HCT116 (cell line): ENCODE data around the gene RPE65. TPM values are rescaled to one million over a fixed set of nuclear protein-coding genes. Genes with fewer than 3 reads are reported as not detected.

Source experiments
- ATAC-seq: fragments of 200-7000 bp; cut with Tn5 transposase; 2 replicates; pipeline ENCODE4 v1.9.1; 2020; ENCODE audit warnings: mild to moderate bottlenecking, moderate library complexity
- BruUV-seq: library from RNA; stranded (reverse); fragments of 400-500 nt; replicated peaks from 2 replicates; lab custom pipeline; 2021; lab: Mats Ljungman, UMichigan
- CTCF ChIA-PET: fragments of 300-600 bp; sonication (Branson Sonifier 250); formaldehyde crosslinking; loops from one replicate; lab custom pipeline; 2021; ENCODE audit warnings: antibody characterized with exemption; lab: Charles Lee
- POLR2A ChIA-PET: fragments of 300-600, 350-600 bp; sonication (Branson Sonifier 250); formaldehyde crosslinking; loops from one replicate; lab custom pipeline; 2021; ENCODE audit warnings: antibody characterized with exemption; lab: Charles Lee
- RAD21 ChIA-PET, 2 experiments: fragments of 300-600 bp; sonication (Branson Sonifier 250); formaldehyde crosslinking; loops; one replicate each; lab custom pipeline; 2023; ENCODE audit warnings: low total read pairs in 2 of 2; ENCODE audit not compliant: uncharacterized antibody in 2 of 2, unreplicated experiment in 2 of 2, low non-redundant PET in 1 of 2; lab: Charles Lee
- DNase-seq: peaks from one replicate; pipeline ENCODE4 v3.0.0-alpha.2; 2010; ENCODE audit warnings: low read depth, low spot score
- H2AFZ ChIP-seq: fragments of 200-600 bp; shearing (Covaris generic), sonication (generic); 2 replicates; pipeline ENCODE4 v1.6.1; 2017; ENCODE audit warnings: low read depth, mixed run types, mixed read lengths, antibody characterized with exemption, low read length; ENCODE audit not compliant: poor library complexity, severe bottlenecking
- H3K27ac ChIP-seq: 2 replicates; pipeline ENCODE4 v1.5.1; 2012; ENCODE audit warnings: low read depth, low read length
- H3K27me3 ChIP-seq: fragments of 200-600 bp; sonication (generic); 2 replicates; pipeline ENCODE4 v1.6.1; 2016; ENCODE audit warnings: mixed run types, low read length, mixed read lengths; ENCODE audit not compliant: insufficient read depth
- H3K36me3 ChIP-seq, 2 experiments: fragments of 200-500 bp in 1 of 2; fragments of 200-600 bp in 1 of 2; sonication (Bioruptor generic) in 1 of 2; sonication (generic) in 1 of 2; 2 replicates each; pipeline versions ENCODE4 v1.5.1 to v1.6.1; 2014 to 2016; ENCODE audit warnings: low read length in 2 of 2, inconsistent platforms in 1 of 2, mixed read lengths in 1 of 2, mixed run types in 1 of 2; ENCODE audit not compliant: insufficient read depth in 2 of 2, control insufficient read depth in 1 of 2
- H3K4me1 ChIP-seq, 2 experiments: fragments of 200-600 bp in 1 of 2; sonication (generic) in 1 of 2; 2 replicates each; pipeline versions ENCODE4 v1.5.1 to v1.6.1; 2012 to 2017; ENCODE audit warnings: low read length in 2 of 2, inconsistent platforms in 1 of 2, mild to moderate bottlenecking in 1 of 2, mixed read lengths in 1 of 2, mixed run types in 1 of 2, moderate library complexity in 1 of 2; ENCODE audit not compliant: insufficient read depth in 2 of 2, control insufficient read depth in 1 of 2
- H3K4me2 ChIP-seq: fragments of 200-600 bp; sonication (generic); 2 replicates; pipeline ENCODE4 v1.6.1; 2017; ENCODE audit warnings: mixed run types, low read length, mixed read lengths
- H3K4me3 ChIP-seq, 2 experiments: fragments of 200-600 bp in 1 of 2; sonication (generic) in 1 of 2; replicated peaks in 1 of 2; 2 replicates each; pipeline ENCODE4 v1.5.1; 2011 to 2016; ENCODE audit warnings: low read length in 2 of 2, control low read depth in 1 of 2, low read depth in 1 of 2, mild to moderate bottlenecking in 1 of 2, mixed read lengths in 1 of 2, mixed run types in 1 of 2
- H3K79me2 ChIP-seq: fragments of 200-600 bp; sonication (generic); 2 replicates; pipeline ENCODE4 v1.6.1; 2017; ENCODE audit warnings: mild to moderate bottlenecking, mixed run types, low read length, moderate library complexity, mixed read lengths; ENCODE audit not compliant: insufficient read depth
- H3K9ac ChIP-seq: fragments of 200-600 bp; sonication (generic); 2 replicates; pipeline ENCODE4 v1.6.1; 2016; ENCODE audit warnings: low read length, mixed read lengths
- H3K9me2 ChIP-seq: fragments of 200-600 bp; sonication (generic), shearing (Covaris generic); 2 replicates; pipeline ENCODE4 v1.6.1; 2017; ENCODE audit warnings: mixed run types, mild to moderate bottlenecking, moderate library complexity; ENCODE audit not compliant: insufficient read depth
- H3K9me3 ChIP-seq, 2 experiments: fragments of 200-500 bp in 1 of 2; fragments of 200-600 bp in 1 of 2; sonication (Bioruptor generic) in 1 of 2; sonication (generic) in 1 of 2; 2 replicates each; pipeline ENCODE4 v1.6.1; 2014 to 2017; ENCODE audit warnings: low read length in 2 of 2, mixed read lengths in 2 of 2, inconsistent platforms in 1 of 2, low read depth in 1 of 2, mild to moderate bottlenecking in 1 of 2, mixed run types in 1 of 2, moderate library complexity in 1 of 2; ENCODE audit not compliant: control insufficient read depth in 1 of 2, insufficient read depth in 1 of 2
- H4K20me1 ChIP-seq: fragments of 200-600 bp; sonication (generic), shearing (Covaris generic); 2 replicates; pipeline ENCODE4 v1.6.1; 2017; ENCODE audit warnings: mixed run types, mild to moderate bottlenecking, moderate library complexity; ENCODE audit not compliant: insufficient read depth
- CBX3 ChIP-seq: IDR thresholded peaks from 2 replicates; pipeline ENCODE4 v1.6.1; 2012; ENCODE audit warnings: low read depth
- CEBPB ChIP-seq: IDR thresholded peaks from 2 replicates; pipeline ENCODE4 v1.6.1; 2012; ENCODE audit warnings: low read depth
- EGR1 ChIP-seq: IDR thresholded peaks from 2 replicates; pipeline ENCODE4 v1.6.1; 2012; ENCODE audit warnings: low read depth
- ELF1 ChIP-seq: IDR thresholded peaks from 2 replicates; pipeline ENCODE4 v1.6.1; 2012; ENCODE audit warnings: low read depth, borderline replicate concordance
- JUND ChIP-seq: IDR thresholded peaks from 2 replicates; pipeline ENCODE4 v1.6.1; 2012
- MAX ChIP-seq: IDR thresholded peaks from 2 replicates; pipeline ENCODE4 v1.6.1; 2012
- POLR2A ChIP-seq: IDR thresholded peaks from 2 replicates; pipeline ENCODE4 v1.7.0; 2011; ENCODE audit warnings: borderline replicate concordance; ENCODE audit not compliant: insufficient read depth, insufficient read length; ENCODE audit errors: extremely low read depth
- POLR2AphosphoS5 ChIP-seq: IDR thresholded peaks from 2 replicates; pipeline ENCODE4 v1.6.1; 2011; ENCODE audit warnings: mild to moderate bottlenecking, low read depth, low read length, moderate library complexity
- SIN3A ChIP-seq: IDR thresholded peaks from 2 replicates; pipeline ENCODE4 v1.6.1; 2012; ENCODE audit warnings: low read depth
- SP1 ChIP-seq: IDR thresholded peaks from 2 replicates; pipeline ENCODE4 v1.6.1; 2012; ENCODE audit warnings: low read depth
- TCF7L2 ChIP-seq: IDR thresholded peaks from 2 replicates; pipeline ENCODE4 v1.7.0; 2011; ENCODE audit warnings: borderline replicate concordance, inconsistent platforms; ENCODE audit not compliant: insufficient read depth, insufficient read length; ENCODE audit errors: extremely low read depth
- YY1 ChIP-seq: IDR thresholded peaks from 2 replicates; pipeline ENCODE4 v1.6.1; 2011; ENCODE audit warnings: low read length, low read depth, moderate library complexity, mild to moderate bottlenecking; ENCODE audit not compliant: insufficient replicate concordance; ENCODE audit errors: extremely low read depth
- ZFX ChIP-seq: fragments of 450-650 bp; IDR thresholded peaks from 2 replicates; pipeline ENCODE4 v1.6.1; 2017
- ZNF274 ChIP-seq: fragments of 200-500 bp; sonication (Bioruptor generic); IDR thresholded peaks from 2 replicates; pipeline ENCODE4 v1.6.1; 2014; ENCODE audit warnings: mild to moderate bottlenecking, low read depth, low read length, inconsistent platforms
- intact Hi-C: fragments of 100-400 bp; cut with micrococcal nuclease; formaldehyde crosslinking; loops from 2 replicates; pipeline ENCODE4 v1.10.0; 2022
- total RNA-seq: library from RNA; stranded (reverse); gene quantifications from one replicate; pipeline ENCODE4 v1.2.1, GENCODE V29; 2021; ENCODE audit not compliant: unreplicated experiment
- TF ChIP-seq, protein P1 (sequence below), 3 experiments: fragments of 200-600 bp in 1 of 3; sonication (generic) in 1 of 3; IDR thresholded peaks in 2 of 3; conservative IDR thresholded peaks in 1 of 3; 2 replicates each; pipeline ENCODE4 v1.5.1; 2012 to 2017; ENCODE audit warnings: low read depth in 2 of 3, low read length in 2 of 3, antibody characterized with exemption in 1 of 3, borderline replicate concordance in 1 of 3, control low read depth in 1 of 3, mild to moderate bottlenecking in 1 of 3, mixed read lengths in 1 of 3, mixed run types in 1 of 3, moderate library complexity in 1 of 3; ENCODE audit not compliant: insufficient read depth in 1 of 3
- TF ChIP-seq, protein P2 (sequence below): IDR thresholded peaks from 2 replicates; pipeline ENCODE4 v1.6.1; 2012; ENCODE audit warnings: low read depth

RPE65 gene
- total RNA-seq, 1 experiment from 2014 or later = not detected

DNA sequence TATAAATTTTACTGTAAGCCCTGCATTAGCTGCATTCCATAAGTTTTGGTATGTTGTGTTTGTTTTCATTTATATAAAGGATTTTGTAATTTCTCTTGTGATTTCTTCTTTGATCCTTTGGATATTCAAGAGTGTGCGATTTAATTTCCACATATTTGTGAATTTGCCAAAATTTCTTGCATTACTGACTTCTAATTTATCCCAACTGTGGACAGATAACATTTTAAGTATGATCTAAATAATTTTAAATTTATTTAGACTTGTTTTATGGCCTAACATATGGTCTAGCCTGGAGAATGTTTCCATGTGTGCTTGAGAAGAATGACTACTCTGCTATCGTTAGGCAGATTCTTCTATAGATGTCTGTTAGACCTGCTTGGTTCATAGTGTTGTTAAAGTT, 23.2 kb downstream of the RPE65 start:
- Histone ChIP-seq H3K4me3 (no peak overlapping the region), H3K4me1 (no peaks in the 10 kb centered on the region), H3K9ac (no peak overlapping the region), H3K27me3 (no peaks in the 10 kb centered on the region), H3K79me2 (peaks cover 79% of the 10 kb centered on the region), H3K9me3 (no peaks in the 10 kb centered on the region), H2AFZ (no peak overlapping the region), H3K4me2 (no peak overlapping the region), H3K36me3 (peaks cover 16 to 50% of the 10 kb centered on the region in 2 experiments), H3K9me2 (no peaks in the 10 kb centered on the region), H4K20me1 (peaks cover 11% of the 10 kb centered on the region; the same call in 1 of the 2 replicates), H3K27ac (no peak overlapping the region)
- TF ChIP-seq ELF1 (no peak), SP1 (no peak), ZNF274 (no peak), POLR2AphosphoS5 (no peak)
- no TSS peak for BruUV-seq
- ChIA-PET RAD21 (no interaction called here), POLR2A (no interaction called here), CTCF (no interaction called here)
- ATAC-seq (no peak), DNase-seq (no peak)
- intact Hi-C loops = no loop called here

GRCh38 chr1:68421350-68421749, 28.4 kb downstream of the RPE65 start:
- Histone ChIP-seq H3K9ac (no peak overlapping the region), H3K36me3 (peaks cover 19 to 55% of the 10 kb centered on the region in 2 experiments), H3K79me2 (peaks cover 49% of the 10 kb centered on the region), H3K4me2 (no peak overlapping the region), H2AFZ (no peak overlapping the region), H3K9me3 (no peaks in the 10 kb centered on the region), H4K20me1 (no peaks in the 10 kb centered on the region), H3K27me3 (no peaks in the 10 kb centered on the region), H3K4me1 (no peaks in the 10 kb centered on the region), H3K9me2 (no peaks in the 10 kb centered on the region), H3K4me3 (no peak overlapping the region), H3K27ac (no peak overlapping the region)
- ATAC-seq = no peak
- intact Hi-C loops = no loop called here
- ChIA-PET RAD21 (no interaction called here), POLR2A (no interaction called here), CTCF (no interaction called here)
- DNase-seq = no peak
- BruUV-seq = no TSS peak
- TF ChIP-seq CEBPB (no peak), MAX (no peak), SIN3A (no peak), JUND (no peak), POLR2A (no peak), CBX3 (no peak), ZFX (no peak), EGR1 (no peak), ZNF274 (no peak), SP1 (no peak), TCF7L2 (no peak), YY1 (no peak), ELF1 (no peak)
- TF ChIP-seq, protein P1, sequence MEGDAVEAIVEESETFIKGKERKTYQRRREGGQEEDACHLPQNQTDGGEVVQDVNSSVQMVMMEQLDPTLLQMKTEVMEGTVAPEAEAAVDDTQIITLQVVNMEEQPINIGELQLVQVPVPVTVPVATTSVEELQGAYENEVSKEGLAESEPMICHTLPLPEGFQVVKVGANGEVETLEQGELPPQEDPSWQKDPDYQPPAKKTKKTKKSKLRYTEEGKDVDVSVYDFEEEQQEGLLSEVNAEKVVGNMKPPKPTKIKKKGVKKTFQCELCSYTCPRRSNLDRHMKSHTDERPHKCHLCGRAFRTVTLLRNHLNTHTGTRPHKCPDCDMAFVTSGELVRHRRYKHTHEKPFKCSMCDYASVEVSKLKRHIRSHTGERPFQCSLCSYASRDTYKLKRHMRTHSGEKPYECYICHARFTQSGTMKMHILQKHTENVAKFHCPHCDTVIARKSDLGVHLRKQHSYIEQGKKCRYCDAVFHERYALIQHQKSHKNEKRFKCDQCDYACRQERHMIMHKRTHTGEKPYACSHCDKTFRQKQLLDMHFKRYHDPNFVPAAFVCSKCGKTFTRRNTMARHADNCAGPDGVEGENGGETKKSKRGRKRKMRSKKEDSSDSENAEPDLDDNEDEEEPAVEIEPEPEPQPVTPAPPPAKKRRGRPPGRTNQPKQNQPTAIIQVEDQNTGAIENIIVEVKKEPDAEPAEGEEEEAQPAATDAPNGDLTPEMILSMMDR (IDR thresholded peaks at IDR 0.05 in 2 of 3, conservative IDR thresholded peaks at IDR 0.05 in 1 of 3; ENCODE audit: borderline replicate concordance in 1 of 3, insufficient read depth in 1 of 3, low read depth in 2 of 3, low read length in 2 of 3) = no peak
- TF ChIP-seq, protein P2, sequence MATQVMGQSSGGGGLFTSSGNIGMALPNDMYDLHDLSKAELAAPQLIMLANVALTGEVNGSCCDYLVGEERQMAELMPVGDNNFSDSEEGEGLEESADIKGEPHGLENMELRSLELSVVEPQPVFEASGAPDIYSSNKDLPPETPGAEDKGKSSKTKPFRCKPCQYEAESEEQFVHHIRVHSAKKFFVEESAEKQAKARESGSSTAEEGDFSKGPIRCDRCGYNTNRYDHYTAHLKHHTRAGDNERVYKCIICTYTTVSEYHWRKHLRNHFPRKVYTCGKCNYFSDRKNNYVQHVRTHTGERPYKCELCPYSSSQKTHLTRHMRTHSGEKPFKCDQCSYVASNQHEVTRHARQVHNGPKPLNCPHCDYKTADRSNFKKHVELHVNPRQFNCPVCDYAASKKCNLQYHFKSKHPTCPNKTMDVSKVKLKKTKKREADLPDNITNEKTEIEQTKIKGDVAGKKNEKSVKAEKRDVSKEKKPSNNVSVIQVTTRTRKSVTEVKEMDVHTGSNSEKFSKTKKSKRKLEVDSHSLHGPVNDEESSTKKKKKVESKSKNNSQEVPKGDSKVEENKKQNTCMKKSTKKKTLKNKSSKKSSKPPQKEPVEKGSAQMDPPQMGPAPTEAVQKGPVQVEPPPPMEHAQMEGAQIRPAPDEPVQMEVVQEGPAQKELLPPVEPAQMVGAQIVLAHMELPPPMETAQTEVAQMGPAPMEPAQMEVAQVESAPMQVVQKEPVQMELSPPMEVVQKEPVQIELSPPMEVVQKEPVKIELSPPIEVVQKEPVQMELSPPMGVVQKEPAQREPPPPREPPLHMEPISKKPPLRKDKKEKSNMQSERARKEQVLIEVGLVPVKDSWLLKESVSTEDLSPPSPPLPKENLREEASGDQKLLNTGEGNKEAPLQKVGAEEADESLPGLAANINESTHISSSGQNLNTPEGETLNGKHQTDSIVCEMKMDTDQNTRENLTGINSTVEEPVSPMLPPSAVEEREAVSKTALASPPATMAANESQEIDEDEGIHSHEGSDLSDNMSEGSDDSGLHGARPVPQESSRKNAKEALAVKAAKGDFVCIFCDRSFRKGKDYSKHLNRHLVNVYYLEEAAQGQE = no peak
